Upper lobe of left lung (tissue), 6 donors: ENCODE data around the gene LRP1. TPM values are rescaled to one million over a fixed set of nuclear protein-coding genes. Genes with fewer than 3 reads are reported as not detected.
"Not testable (repeated sequence)": the region's sequence is repeated elsewhere in the genome, so short reads cannot be mapped to it uniquely, and the experiment has no call there.

ENCODE experiments used
- ATAC-seq, 2 donors: fragments of 200-7000 bp; cut with Tn5 transposase; one replicate each; pipeline ENCODE4 v1.9.1; 2022; ENCODE audit warnings: mild to moderate bottlenecking in 2 of 2, moderate library complexity in 2 of 2; ENCODE audit not compliant: low FRiP score in 2 of 2
- DNase-seq, 2 donors: peaks; one replicate each; pipeline ENCODE4 v3.0.0-alpha.2; 2019 to 2020
- H3K27ac ChIP-seq, 4 donors: fragments of 200-600 bp; sonication (generic); one replicate each; pipeline ENCODE4 v1.5.1; 2016 to 2019
- H3K27me3 ChIP-seq, 4 donors: fragments of 200-600 bp; sonication (generic); one replicate each; pipeline ENCODE4 v1.5.1; 2017 to 2019
- H3K36me3 ChIP-seq, 4 donors: fragments of 200-600 bp; sonication (generic); one replicate each; pipeline ENCODE4 v1.5.1; 2016 to 2019
- H3K4me1 ChIP-seq, 4 donors: fragments of 200-600 bp; sonication (generic); one replicate each; pipeline ENCODE4 v1.5.1; 2018 to 2019
- H3K4me3 ChIP-seq, 4 donors: fragments of 200-600 bp; sonication (generic); one replicate each; pipeline ENCODE4 v1.5.1; 2017 to 2019; ENCODE audit warnings: mild to moderate bottlenecking in 2 of 4, moderate library complexity in 1 of 4
- H3K9me3 ChIP-seq, 4 donors: fragments of 200-600 bp; sonication (generic); one replicate each; pipeline ENCODE4 v1.5.1; 2018 to 2019
- EP300 ChIP-seq, 4 donors: sonication (generic); formaldehyde crosslinking; IDR thresholded peaks; one replicate each; pipeline ENCODE4 v1.5.1; 2017; ENCODE audit warnings: antibody characterized with exemption in 4 of 4, control low read depth in 2 of 4
- POLR2A ChIP-seq, 4 donors: fragments of 450-650 bp; IDR thresholded peaks; one replicate each; pipeline ENCODE4 v1.5.1; 2016 to 2017; ENCODE audit warnings: antibody characterized with exemption in 4 of 4, mild to moderate bottlenecking in 2 of 4
- POLR2AphosphoS5 ChIP-seq, 2 donors: sonication (generic); formaldehyde crosslinking; IDR thresholded peaks; one replicate each; pipeline ENCODE4 v1.5.1; 2017; ENCODE audit warnings: antibody characterized with exemption in 2 of 2
- WGBS, 2 donors: methylation state at CpG; one replicate each; pipeline ENCODE4 v1.1.5; 2017 to 2018; 5-methylcytosine and 5-hydroxymethylcytosine counted together
- total RNA-seq, 6 donors: library from RNA; depleted of rRNA in 4 of 6; stranded (reverse); fragments of >200 nt in 4 of 6; gene quantifications; one replicate each; pipeline versions ENCODE4 v1.1.0 to v1.2.1, GENCODE V29; 2016 to 2021
- TF ChIP-seq, protein P1 (sequence below), 6 experiments: fragments of 450-650 bp in 4 of 6; fragments of 200-600 bp in 2 of 6; sonication (generic) in 2 of 6; IDR thresholded peaks; one replicate each; pipeline ENCODE4 v1.5.1; 2016 to 2019; ENCODE audit warnings: antibody characterized with exemption in 6 of 6
- donor health status: DM: no; HTN: no; CAD: no; lungs with moderate emphysema.
- donor health status: DM: no; HTN: yes; CAD: no; lungs with severe emphysema.

LRP1 gene
- total RNA-seq, 6 donors from 2014 or later, result 137 to 504 (median 308) TPM

DNA sequence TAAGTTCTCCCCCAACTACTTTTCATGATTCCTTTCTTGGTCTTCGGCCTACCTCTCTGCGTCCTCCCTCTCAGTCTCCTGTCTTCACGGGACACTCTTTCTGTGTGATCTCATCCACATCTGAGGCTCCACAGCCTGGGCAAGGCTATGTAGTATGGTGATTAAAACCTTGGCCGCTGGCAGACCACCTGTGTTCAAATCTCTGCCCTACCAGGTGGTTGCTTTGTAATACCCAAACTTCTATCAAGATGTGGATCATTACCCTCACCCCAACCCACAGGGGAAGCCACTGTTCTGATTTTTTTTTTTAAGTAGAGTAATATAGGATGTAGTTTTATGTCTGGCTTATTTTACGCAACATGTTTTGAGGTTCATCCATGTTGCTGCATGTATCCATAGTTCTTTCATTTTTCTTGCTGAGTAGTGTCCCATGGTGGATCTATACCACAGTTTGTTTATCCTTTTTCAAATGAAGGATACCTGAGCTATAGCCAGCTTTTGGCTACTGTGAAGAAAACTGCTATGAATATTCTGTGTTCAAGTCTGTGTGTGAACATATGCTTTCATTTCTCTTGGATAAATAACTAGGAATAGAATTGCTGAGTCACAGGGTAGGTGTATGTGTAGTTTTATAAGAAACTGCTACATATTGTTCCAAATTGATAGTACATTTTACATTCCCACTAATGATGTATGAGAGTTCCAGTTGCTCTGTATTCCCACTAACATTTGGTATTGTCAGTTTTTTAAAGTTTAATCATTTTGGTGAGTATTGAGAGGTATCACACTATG, 8.8 kb upstream of the LRP1 start:
- H3K4me3 ChIP-seq, result no peak overlapping the region
- peak overlapping the region in 3 of 4 donors; percentile 28 to 61 (median 37) for H3K27ac ChIP-seq
- H3K4me1 ChIP-seq, result no peaks in the 10 kb centered on the region
- TF ChIP-seq POLR2AphosphoS5 (IDR thresholded peaks at IDR 0.05) (no peak), EP300 (IDR thresholded peaks at IDR 0.05) (no peak), POLR2A (IDR thresholded peaks at IDR 0.05) (no peak)
- TF ChIP-seq, protein P1, sequence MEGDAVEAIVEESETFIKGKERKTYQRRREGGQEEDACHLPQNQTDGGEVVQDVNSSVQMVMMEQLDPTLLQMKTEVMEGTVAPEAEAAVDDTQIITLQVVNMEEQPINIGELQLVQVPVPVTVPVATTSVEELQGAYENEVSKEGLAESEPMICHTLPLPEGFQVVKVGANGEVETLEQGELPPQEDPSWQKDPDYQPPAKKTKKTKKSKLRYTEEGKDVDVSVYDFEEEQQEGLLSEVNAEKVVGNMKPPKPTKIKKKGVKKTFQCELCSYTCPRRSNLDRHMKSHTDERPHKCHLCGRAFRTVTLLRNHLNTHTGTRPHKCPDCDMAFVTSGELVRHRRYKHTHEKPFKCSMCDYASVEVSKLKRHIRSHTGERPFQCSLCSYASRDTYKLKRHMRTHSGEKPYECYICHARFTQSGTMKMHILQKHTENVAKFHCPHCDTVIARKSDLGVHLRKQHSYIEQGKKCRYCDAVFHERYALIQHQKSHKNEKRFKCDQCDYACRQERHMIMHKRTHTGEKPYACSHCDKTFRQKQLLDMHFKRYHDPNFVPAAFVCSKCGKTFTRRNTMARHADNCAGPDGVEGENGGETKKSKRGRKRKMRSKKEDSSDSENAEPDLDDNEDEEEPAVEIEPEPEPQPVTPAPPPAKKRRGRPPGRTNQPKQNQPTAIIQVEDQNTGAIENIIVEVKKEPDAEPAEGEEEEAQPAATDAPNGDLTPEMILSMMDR (IDR thresholded peaks at IDR 0.05), result no peak
- no peaks in the 10 kb centered on the region for H3K27me3 ChIP-seq
- no peaks in the 10 kb centered on the region for H3K36me3 ChIP-seq
- WGBS, 2 donors, result 85 to 90% methylated on average over 5 of the region's 5 CpGs
- ATAC-seq (no peak), DNase-seq (no peak)
- no peaks in the 10 kb centered on the region for H3K9me3 ChIP-seq

DNA sequence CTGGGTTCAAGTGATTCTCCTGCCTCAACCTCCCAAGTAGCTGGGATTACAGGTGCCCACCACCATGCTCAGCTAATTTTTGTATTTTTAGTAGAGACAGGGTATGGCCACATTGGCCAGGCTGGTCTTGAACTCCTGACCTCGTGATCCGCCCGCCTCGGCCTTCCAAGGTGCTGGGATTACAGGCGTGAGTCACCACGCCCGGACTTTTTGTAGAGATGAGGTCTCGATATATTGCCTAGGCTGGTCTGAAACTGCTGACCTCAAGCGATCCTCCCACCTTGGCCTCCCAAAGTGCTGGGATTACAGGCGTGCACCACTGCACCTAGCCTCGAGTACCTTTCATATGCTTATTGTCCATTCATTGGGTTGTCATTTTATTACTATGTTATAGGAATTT, 7.6 kb upstream of the LRP1 start:
- DNase-seq, H3K27me3 ChIP-seq, ATAC-seq, H3K27ac ChIP-seq, H3K9me3 ChIP-seq, H3K4me3 ChIP-seq, H3K36me3 ChIP-seq, H3K4me1 ChIP-seq: not testable (repeated sequence)
- WGBS, 2 donors, result 94 to 97% methylated on average over 11 of the region's 11 CpGs

DNA sequence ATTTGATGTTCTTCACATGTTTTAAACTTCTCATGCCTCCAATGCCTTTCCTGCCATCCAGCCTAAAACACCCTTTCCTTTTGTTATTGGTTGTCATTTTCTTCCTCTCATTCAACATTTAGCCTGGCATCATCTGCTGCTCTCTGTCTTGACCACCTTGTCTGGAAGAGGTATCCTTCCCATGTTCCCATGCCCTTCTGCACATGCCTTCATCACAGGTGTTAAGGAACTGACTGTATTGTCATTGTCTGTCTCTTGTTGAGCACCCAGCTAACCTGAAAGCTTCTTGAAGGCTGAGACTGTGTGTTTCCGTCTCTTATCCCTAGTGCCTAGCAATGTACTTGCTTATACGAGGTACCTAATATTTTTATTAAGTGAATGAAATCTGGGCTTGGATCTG, 4.5 kb upstream of the LRP1 start:
- Histone ChIP-seq H3K4me3 (no peak overlapping the region), H3K27me3 (peaks cover 0 to 4% (median 0%) of the 10 kb centered on the region in 4 donors), H3K27ac (no peak overlapping the region), H3K9me3 (no peaks in the 10 kb centered on the region), H3K4me1 (peaks cover 7 to 13% (median 7%) of the 10 kb centered on the region in 4 donors), H3K36me3 (no peaks in the 10 kb centered on the region)
- DNase-seq (no peak), ATAC-seq (no peak)
- WGBS, 2 donors, result 45 to 59% methylated on average over 2 of the region's 2 CpGs
- TF ChIP-seq POLR2AphosphoS5 (IDR thresholded peaks at IDR 0.05), result no peak
- no peak for TF ChIP-seq EP300 (IDR thresholded peaks at IDR 0.05)
- TF ChIP-seq, protein P1 (IDR thresholded peaks at IDR 0.05), result no peak
- TF ChIP-seq POLR2A (IDR thresholded peaks at IDR 0.05), result no peak

- WGBS, 2 donors, result 13 to 14% methylated on average over 10 of the region's 10 CpGs
- H3K36me3 ChIP-seq, result no peaks in the 10 kb centered on the region
- H3K4me3 ChIP-seq, result no peak overlapping the region
- DNase-seq (peak in 1 of 2 donors; percentile 75), ATAC-seq (peak; percentile 68 to 79)
- no peak overlapping the region for H3K27ac ChIP-seq
- H3K9me3 ChIP-seq, result no peaks in the 10 kb centered on the region
- H3K4me1 ChIP-seq, result peaks cover 9 to 19% (median 11%) of the 10 kb centered on the region in 4 donors
- H3K27me3 ChIP-seq, result peaks cover 0 to 4% (median 0%) of the 10 kb centered on the region in 4 donors
- TF ChIP-seq POLR2A (IDR thresholded peaks at IDR 0.05) (no peak), EP300 (IDR thresholded peaks at IDR 0.05) (no peak)
- TF ChIP-seq, protein P1 (IDR thresholded peaks at IDR 0.05), result peak; percentile 84 to 95 (median 90)
Measured at GRCh38 chr12:57124261-57124877, 3.9 kb upstream of the LRP1 start.

- TF ChIP-seq, protein P1 (IDR thresholded peaks at IDR 0.05), result no peak
- TF ChIP-seq EP300 (IDR thresholded peaks at IDR 0.05) (no peak), POLR2A (IDR thresholded peaks at IDR 0.05) (no peak), POLR2AphosphoS5 (IDR thresholded peaks at IDR 0.05) (no peak)
- H3K9me3 ChIP-seq, result no peaks in the 10 kb centered on the region
- DNase-seq (no peak), ATAC-seq (no peak)
- peaks cover 11 to 22% (median 18%) of the 10 kb centered on the region in 4 donors for H3K4me1 ChIP-seq
- H3K36me3 ChIP-seq, result no peaks in the 10 kb centered on the region
- peaks cover 0 to 4% (median 0%) of the 10 kb centered on the region in 4 donors for H3K27me3 ChIP-seq
- 84 to 93% methylated on average over 11 of the region's 11 CpGs for WGBS, 2 donors
- no peak overlapping the region for H3K4me3 ChIP-seq
- no peak overlapping the region for H3K27ac ChIP-seq
Measured at GRCh38 chr12:57126061-57126460, 2.2 kb upstream of the LRP1 start.
